ENCODE measurements around the gene CLTCL1. TPM values are rescaled to one million over a fixed set of nuclear protein-coding genes. Genes with fewer than 3 reads are reported as not detected.

Gene CLTCL1
- total RNA-seq, 4 donors from 2014 or later, result 3.8 to 8.6 (median 5.6) TPM

- 63 to 67% methylated on average over 1 to 11 of the region's 11 CpGs for whole genome bisulfite sequencing, 2 donors (ENCODE audit: low coverage in 1 of 2)
- TF ChIP-seq POLR2AphosphoS5 (IDR thresholded peaks at IDR 0.05) (no peak), POLR2A (IDR thresholded peaks at IDR 0.05) (no peak), CTCF (IDR thresholded peaks at IDR 0.05) (no peak), EP300 (IDR thresholded peaks at IDR 0.05; ENCODE audit: low read depth) (no peak)
- H3K27ac ChIP-seq, result no peak overlapping the region
- H3K4me1 ChIP-seq, result peaks cover 0 to 10% (median 7%) of the 10 kb centered on the region in 4 donors
- H3K9me3 ChIP-seq, result peaks cover 0 to 4% of the 10 kb centered on the region in 2 donors
- peaks cover 75% of the 10 kb centered on the region for H3K27me3 ChIP-seq
- H3K4me3 ChIP-seq, result no peak overlapping the region
- in situ Hi-C loops (cut with MboI; ENCODE audit: low pct_ligation_motif_present in 1 of 4, low pct_unique_long_range_greater_than_20kb in 1 of 4, low sequenced_read_pairs in 3 of 4) (no loop called here), intact Hi-C loops (cut with DNase I; ENCODE audit: low total_unique reads) (no loop called here)
- no peak for DNase-seq
- no peaks in the 10 kb centered on the region for H3K36me3 ChIP-seq
Observed at GRCh38 chr22:19152942-19153883, 138.3 kb downstream of the CLTCL1 start.

- no peak for DNase-seq
- TF ChIP-seq CTCF (IDR thresholded peaks at IDR 0.05), result no peak
- TF ChIP-seq EP300 (IDR thresholded peaks at IDR 0.05; ENCODE audit: low read depth), result no peak
- no peak for TF ChIP-seq POLR2AphosphoS5 (IDR thresholded peaks at IDR 0.05)
- no peak for TF ChIP-seq POLR2A (IDR thresholded peaks at IDR 0.05)
- Histone ChIP-seq H3K9me3 (peaks cover 0 to 4% of the 10 kb centered on the region in 2 donors), H3K27me3 (peaks cover 81% of the 10 kb centered on the region), H3K27ac (no peak overlapping the region), H3K4me1 (peaks cover 0 to 10% (median 7%) of the 10 kb centered on the region in 4 donors), H3K36me3 (no peaks in the 10 kb centered on the region), H3K4me3 (no peak overlapping the region)
- intact Hi-C loops (cut with DNase I; ENCODE audit: low total_unique reads), result no loop called here
- in situ Hi-C loops (cut with MboI; ENCODE audit: low pct_ligation_motif_present in 1 of 4, low pct_unique_long_range_greater_than_20kb in 1 of 4, low sequenced_read_pairs in 3 of 4), result no loop called here
- 74 to 100% methylated on average over 1 to 10 of the region's 10 CpGs for WGBS, 2 donors (ENCODE audit: low coverage in 1 of 2)
Observed at GRCh38 chr22:19151329-19152191, 140.0 kb downstream of the CLTCL1 start.

- no peaks in the 10 kb centered on the region for H3K36me3 ChIP-seq
- H3K9me3 ChIP-seq, result peaks cover 0 to 4% of the 10 kb centered on the region in 2 donors
- peaks cover 0 to 10% (median 7%) of the 10 kb centered on the region in 4 donors for H3K4me1 ChIP-seq
- TF ChIP-seq POLR2AphosphoS5 (IDR thresholded peaks at IDR 0.05) (no peak), POLR2A (IDR thresholded peaks at IDR 0.05) (no peak), EP300 (IDR thresholded peaks at IDR 0.05; ENCODE audit: low read depth) (no peak), CTCF (IDR thresholded peaks at IDR 0.05) (no peak)
- DNase-seq, result no peak
- H3K4me3 ChIP-seq, result no peak overlapping the region
- peaks cover 75% of the 10 kb centered on the region for H3K27me3 ChIP-seq
- H3K27ac ChIP-seq, result no peak overlapping the region
- in situ Hi-C loops (cut with MboI; ENCODE audit: low pct_ligation_motif_present in 1 of 4, low pct_unique_long_range_greater_than_20kb in 1 of 4, low sequenced_read_pairs in 3 of 4) (no loop called here), intact Hi-C loops (cut with DNase I; ENCODE audit: low total_unique reads) (no loop called here)
- WGBS, 2 donors (ENCODE audit: low coverage in 1 of 2), result 25% methylated on average over 51 of the region's 68 CpGs; no CpG with 5 or more reads in 1 of the 2 donors
Observed at GRCh38 chr22:19150482-19151328, 140.8 kb downstream of the CLTCL1 start.
